ENCODE data around the gene EIF2B2. TPM values are rescaled to one million over a fixed set of nuclear protein-coding genes. Genes with fewer than 3 reads are reported as not detected.

The EIF2B2 gene
- total RNA-seq, 1 experiment from 2014 or later = 48.3 TPM

DNA sequence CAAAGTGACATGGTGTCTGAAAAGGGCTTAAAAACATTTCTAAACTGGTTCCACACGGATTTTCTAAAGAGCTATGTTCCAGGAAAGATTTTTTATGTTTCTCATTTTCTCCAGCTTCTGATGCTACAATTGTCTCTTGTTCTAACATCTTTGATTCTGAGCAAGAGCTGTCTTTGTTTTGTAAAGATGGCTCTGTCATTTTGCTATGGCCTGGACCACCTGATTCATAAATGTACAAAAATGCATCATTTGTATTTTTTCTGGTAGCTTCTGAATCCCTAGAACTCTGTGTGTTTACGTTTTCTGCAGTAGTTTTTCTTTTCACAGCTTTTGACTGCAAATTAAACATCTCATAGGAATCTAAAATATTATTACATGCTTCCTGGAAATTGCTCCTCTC lies 45.4 kb downstream of the EIF2B2 start:
- Mint-ChIP-seq H3K9me3 (no peaks in the 10 kb centered on the region; a peak in 1 of 5 replicates), H3K36me3 (ENCODE audit: insufficient read depth in 1 of 3, low read depth in 3 of 3) (peaks cover 0 to 16% (median 2%) of the 10 kb centered on the region in 3 experiments; a peak in 4 of 7 replicates), H3K27ac (no peak overlapping the region), H3K4me1 (no peaks in the 10 kb centered on the region; a peak in 1 of 4 replicates), H3K27me3 (ENCODE audit: low read depth) (no peaks in the 10 kb centered on the region), H3K4me3 (no peak overlapping the region)
- Histone ChIP-seq H3K79me1 (ENCODE audit: insufficient read depth, low read depth, low read length, poor library complexity, severe bottlenecking) (peaks cover 3% of the 10 kb centered on the region), H3K27ac (ENCODE audit: insufficient read length, low read depth, low read length) (no peak overlapping the region), H2BK120ac (ENCODE audit: low read depth, low read length, poor library complexity, severe bottlenecking) (no peak overlapping the region), H3K4me1 (ENCODE audit: insufficient read depth, low read length) (0 out of 2 replicates have a peak, but pooled peaks cover 2% of the 10 kb centered on the region), H2BK20ac (ENCODE audit: low read depth, low read length, poor library complexity, severe bottlenecking) (no peak overlapping the region), H3K56ac (ENCODE audit: insufficient read length, low read depth, low read length) (no peak overlapping the region), H2BK15ac (ENCODE audit: low read depth, low read length) (no peak overlapping the region), H3T11ph (ENCODE audit: low read length) (no peak overlapping the region), H4K20me1 (ENCODE audit: control insufficient read depth, insufficient read depth, insufficient read length) (no peaks in the 10 kb centered on the region), H3K14ac (ENCODE audit: insufficient read depth, low read length) (no peak overlapping the region), H3K4ac (ENCODE audit: low read depth, low read length) (no peak overlapping the region), H2BK12ac (ENCODE audit: insufficient read length, low read depth, low read length) (no peak overlapping the region), H3K18ac (ENCODE audit: insufficient read length, low read depth, low read length) (no peak overlapping the region), H3K4me2 (ENCODE audit: insufficient read depth, insufficient read length, low read length) (no peak overlapping the region), H2AFZ (ENCODE audit: low read length) (no peak overlapping the region), H4K8ac (replicated peaks; ENCODE audit: insufficient read length, low read depth, low read length) (no peak overlapping the region), H3K9me3 (ENCODE audit: control insufficient read depth, low read depth, low read length) (no peaks in the 10 kb centered on the region), H3K27me3 (ENCODE audit: insufficient read depth, low read length) (no peaks in the 10 kb centered on the region), H2AK5ac (ENCODE audit: insufficient read length, low read length) (no peak overlapping the region), H3K23me2 (ENCODE audit: insufficient read length, low read depth, low read length, poor library complexity, severe bottlenecking) (peaks cover 3% of the 10 kb centered on the region), H2BK5ac (ENCODE audit: insufficient read length, low read length) (no peak overlapping the region), H3K23ac (ENCODE audit: insufficient read length, low read depth, low read length) (no peak overlapping the region), H3K9ac (ENCODE audit: extremely low read depth, insufficient read length, low read length) (no peak overlapping the region), H4K5ac (ENCODE audit: insufficient read length, low read depth, low read length) (no peak overlapping the region), H3K79me2 (ENCODE audit: insufficient read depth, low read length) (no peaks in the 10 kb centered on the region), H4K91ac (ENCODE audit: insufficient read length, low read depth, low read length) (no peak overlapping the region)
- TF ChIP-seq, protein P1, sequence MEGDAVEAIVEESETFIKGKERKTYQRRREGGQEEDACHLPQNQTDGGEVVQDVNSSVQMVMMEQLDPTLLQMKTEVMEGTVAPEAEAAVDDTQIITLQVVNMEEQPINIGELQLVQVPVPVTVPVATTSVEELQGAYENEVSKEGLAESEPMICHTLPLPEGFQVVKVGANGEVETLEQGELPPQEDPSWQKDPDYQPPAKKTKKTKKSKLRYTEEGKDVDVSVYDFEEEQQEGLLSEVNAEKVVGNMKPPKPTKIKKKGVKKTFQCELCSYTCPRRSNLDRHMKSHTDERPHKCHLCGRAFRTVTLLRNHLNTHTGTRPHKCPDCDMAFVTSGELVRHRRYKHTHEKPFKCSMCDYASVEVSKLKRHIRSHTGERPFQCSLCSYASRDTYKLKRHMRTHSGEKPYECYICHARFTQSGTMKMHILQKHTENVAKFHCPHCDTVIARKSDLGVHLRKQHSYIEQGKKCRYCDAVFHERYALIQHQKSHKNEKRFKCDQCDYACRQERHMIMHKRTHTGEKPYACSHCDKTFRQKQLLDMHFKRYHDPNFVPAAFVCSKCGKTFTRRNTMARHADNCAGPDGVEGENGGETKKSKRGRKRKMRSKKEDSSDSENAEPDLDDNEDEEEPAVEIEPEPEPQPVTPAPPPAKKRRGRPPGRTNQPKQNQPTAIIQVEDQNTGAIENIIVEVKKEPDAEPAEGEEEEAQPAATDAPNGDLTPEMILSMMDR (conservative IDR thresholded peaks at IDR 0.05) = no peak
- no CpG with 5 or more reads among the region's 2 CpGs for WGBS (ENCODE audit: extremely low coverage, insufficient read length, low lambda C conversion rate)
- DNase-seq = no peak

Data from H9 (cell line).